Neuron (in vitro differentiated cells): ENCODE results near the gene PGAP6.
"Not testable (repeated sequence)": the region's sequence is repeated elsewhere in the genome, so short reads cannot be mapped to it uniquely, and the experiment has no call there.

ENCODE experiments used
- H2AFZ ChIP-seq: one replicate; pipeline ENCODE4 v1.6.1; 2013; ENCODE audit warnings: low read depth, mild to moderate bottlenecking, inconsistent platforms, low read length, moderate library complexity
- H3K27me3 ChIP-seq: one replicate; pipeline ENCODE4 v1.6.1; 2013; ENCODE audit warnings: low read length; ENCODE audit not compliant: insufficient read depth
- H3K36me3 ChIP-seq: one replicate; pipeline ENCODE4 v1.6.1; 2013; ENCODE audit warnings: low read length; ENCODE audit not compliant: insufficient read depth
- H3K4me1 ChIP-seq: one replicate; pipeline ENCODE4 v1.6.1; 2013; ENCODE audit warnings: low read length; ENCODE audit not compliant: insufficient read depth
- H3K4me3 ChIP-seq: 2 replicates; pipeline ENCODE4 v1.5.1; 2013; ENCODE audit warnings: mild to moderate bottlenecking, low read length, moderate library complexity
- H3K9me3 ChIP-seq: one replicate; pipeline ENCODE4 v1.6.1; 2013; ENCODE audit warnings: low read length

Gene PGAP6

GRCh38 chr16:351804-352520 is 29.8 kb downstream of the PGAP6 start:
- no peak overlapping the region for H2AFZ ChIP-seq
- peak overlapping the region; percentile 90 for H3K4me3 ChIP-seq
- peaks cover 6% of the 10 kb centered on the region for H3K9me3 ChIP-seq
- H3K27me3 ChIP-seq, result no peaks in the 10 kb centered on the region
- H3K36me3 ChIP-seq, result peaks cover 14% of the 10 kb centered on the region
- H3K4me1 ChIP-seq, result peaks cover 4% of the 10 kb centered on the region

- H3K9me3 ChIP-seq, result peaks cover 19% of the 10 kb centered on the region
- H3K4me3 ChIP-seq, result no peak overlapping the region
Observed at GRCh38 chr16:350203-350602, 31.6 kb downstream of the PGAP6 start.

GRCh38 chr16:349211-349610 is 32.6 kb downstream of the PGAP6 start:
- H3K36me3 ChIP-seq, result peaks cover 40% of the 10 kb centered on the region
- no peak overlapping the region for H3K4me3 ChIP-seq
- peaks cover 4% of the 10 kb centered on the region for H3K4me1 ChIP-seq
- no peak overlapping the region for H2AFZ ChIP-seq
- peaks cover 26% of the 10 kb centered on the region for H3K9me3 ChIP-seq
- no peaks in the 10 kb centered on the region for H3K27me3 ChIP-seq

More at GRCh38 chr16:350203-350602, 31.6 kb downstream of the PGAP6 start:
- Histone ChIP-seq H2AFZ (no peak overlapping the region), H3K4me1 (peaks cover 4% of the 10 kb centered on the region), H3K27me3 (no peaks in the 10 kb centered on the region), H3K36me3 (peaks cover 31% of the 10 kb centered on the region)

GRCh38 chr16:348495-348894 is 33.3 kb downstream of the PGAP6 start:
- not testable (repeated sequence) for H3K4me3 ChIP-seq, H3K27me3 ChIP-seq, H2AFZ ChIP-seq, H3K4me1 ChIP-seq
- Histone ChIP-seq H3K9me3 (peaks cover 26% of the 10 kb centered on the region), H3K36me3 (peaks cover 40% of the 10 kb centered on the region)

- peaks cover 50% of the 10 kb centered on the region for H3K36me3 ChIP-seq
- no peaks in the 10 kb centered on the region for H3K27me3 ChIP-seq
- peaks cover 4% of the 10 kb centered on the region for H3K4me1 ChIP-seq
Observed at GRCh38 chr16:347203-347602, 34.6 kb downstream of the PGAP6 start.

GRCh38 chr16:346587-346986 is 35.2 kb downstream of the PGAP6 start:
- Histone ChIP-seq H3K4me1 (peaks cover 4% of the 10 kb centered on the region), H2AFZ (no peak overlapping the region), H3K27me3 (no peaks in the 10 kb centered on the region), H3K36me3 (peaks cover 51% of the 10 kb centered on the region), H3K9me3 (peaks cover 34% of the 10 kb centered on the region), H3K4me3 (no peak overlapping the region)

More at GRCh38 chr16:347203-347602, 34.6 kb downstream of the PGAP6 start:
- no peak overlapping the region for H2AFZ ChIP-seq
- peaks cover 33% of the 10 kb centered on the region for H3K9me3 ChIP-seq
- no peak overlapping the region for H3K4me3 ChIP-seq

GRCh38 chr16:345772-346171 is 36.0 kb downstream of the PGAP6 start:
- no peak overlapping the region for H2AFZ ChIP-seq
- H3K9me3 ChIP-seq, result peaks cover 35% of the 10 kb centered on the region
- peaks cover 51% of the 10 kb centered on the region for H3K36me3 ChIP-seq
- H3K4me3 ChIP-seq, result no peak overlapping the region
- H3K27me3 ChIP-seq, result no peaks in the 10 kb centered on the region
- H3K4me1 ChIP-seq, result no peaks in the 10 kb centered on the region

GRCh38 chr16:342455-343213 is 39.1 kb downstream of the PGAP6 start:
- peaks cover 44% of the 10 kb centered on the region for H3K36me3 ChIP-seq
- no peak overlapping the region for H3K4me3 ChIP-seq
- no peak overlapping the region for H2AFZ ChIP-seq
- H3K9me3 ChIP-seq, result peaks cover 42% of the 10 kb centered on the region
- H3K4me1 ChIP-seq, result no peaks in the 10 kb centered on the region
- no peaks in the 10 kb centered on the region for H3K27me3 ChIP-seq

GRCh38 chr16:341974-342336 is 39.8 kb downstream of the PGAP6 start:
- H3K36me3 ChIP-seq, result peaks cover 38% of the 10 kb centered on the region
- H3K4me1 ChIP-seq, H3K27me3 ChIP-seq: not testable (repeated sequence)

GRCh38 chr16:341095-341973 is 40.4 kb downstream of the PGAP6 start:
- H3K27me3 ChIP-seq, H3K4me1 ChIP-seq, H3K4me3 ChIP-seq, H2AFZ ChIP-seq: not testable (repeated sequence)
- H3K36me3 ChIP-seq, result peaks cover 32% of the 10 kb centered on the region
- peaks cover 31% of the 10 kb centered on the region for H3K9me3 ChIP-seq

More at GRCh38 chr16:341974-342336, 39.8 kb downstream of the PGAP6 start:
- H2AFZ ChIP-seq, H3K4me3 ChIP-seq: not testable (repeated sequence)
- peaks cover 36% of the 10 kb centered on the region for H3K9me3 ChIP-seq

GRCh38 chr16:340370-341091 is 41.2 kb downstream of the PGAP6 start:
- Histone ChIP-seq H3K36me3 (peaks cover 24% of the 10 kb centered on the region), H2AFZ (no peak overlapping the region), H3K9me3 (peaks cover 24% of the 10 kb centered on the region), H3K27me3 (no peaks in the 10 kb centered on the region), H3K4me3 (no peak overlapping the region), H3K4me1 (no peaks in the 10 kb centered on the region)

GRCh38 chr16:339680-340079 is 42.1 kb downstream of the PGAP6 start:
- H3K9me3 ChIP-seq, result peaks cover 20% of the 10 kb centered on the region
- peaks cover 16% of the 10 kb centered on the region for H3K36me3 ChIP-seq

More at GRCh38 chr16:339680-340079, 42.1 kb downstream of the PGAP6 start:
- H2AFZ ChIP-seq, result no peak overlapping the region
- no peak overlapping the region for H3K4me3 ChIP-seq
- no peaks in the 10 kb centered on the region for H3K4me1 ChIP-seq
- H3K27me3 ChIP-seq, result no peaks in the 10 kb centered on the region
